Peyer's patch (tissue), 4 donors: ENCODE measurements around the gene SLCO4A1. TPM values are rescaled to one million over a fixed set of nuclear protein-coding genes. Genes with fewer than 3 reads are reported as not detected.

Source experiments
- DNase-seq, 3 donors: peaks; one replicate each; pipeline ENCODE4 v3.0.0-alpha.2; 2017 to 2019
- H3K27ac ChIP-seq, 4 donors: fragments of 200-600 bp; sonication (generic); one replicate each; pipeline ENCODE4 v1.5.1; 2016 to 2019
- H3K27me3 ChIP-seq, 2 donors: fragments of 200-600 bp; sonication (generic); one replicate each; pipeline ENCODE4 v1.5.1; 2019
- H3K36me3 ChIP-seq, 3 donors: fragments of 200-600 bp; sonication (generic); one replicate each; pipeline ENCODE4 v1.5.1; 2016 to 2019
- H3K4me1 ChIP-seq, 4 donors: fragments of 200-600 bp; sonication (generic); one replicate each; pipeline ENCODE4 v1.5.1; 2016 to 2019
- H3K4me3 ChIP-seq, 4 donors: fragments of 200-600 bp; sonication (generic); 1 replicate in 3 of 4; 2 replicates in 1 of 4; pipeline ENCODE4 v1.5.1; 2016 to 2019; ENCODE audit warnings: mild to moderate bottlenecking in 1 of 4
- H3K9me3 ChIP-seq, 4 donors: fragments of 200-600 bp; sonication (generic); one replicate each; pipeline ENCODE4 v1.5.1; 2016 to 2019; ENCODE audit warnings: mild to moderate bottlenecking in 1 of 4
- CTCF ChIP-seq, 6 experiments: fragments of 450-650 bp in 4 of 6; fragments of 200-600 bp in 2 of 6; sonication (generic) in 1 of 6; IDR thresholded peaks; one replicate each; pipeline ENCODE4 v1.5.1; 2017 to 2019; ENCODE audit warnings: antibody characterized with exemption in 6 of 6, mild to moderate bottlenecking in 3 of 6, moderate library complexity in 1 of 6
- POLR2A ChIP-seq, 2 donors: fragments of 450-650 bp; IDR thresholded peaks; one replicate each; pipeline ENCODE4 v1.5.1; 2017; ENCODE audit warnings: antibody characterized with exemption in 2 of 2, mild to moderate bottlenecking in 2 of 2, moderate library complexity in 2 of 2
- total RNA-seq, 4 donors: library from RNA; depleted of rRNA; stranded (reverse); fragments of >200 nt; gene quantifications; one replicate each; pipeline ENCODE4 v1.1.0, GENCODE V29; 2016

SLCO4A1 gene
- total RNA-seq, 4 donors from 2014 or later = 6.7 to 42.9 (median 28.5) TPM

- H3K9me3 ChIP-seq = no peaks in the 10 kb centered on the region
- H3K4me1 ChIP-seq = peaks cover 0 to 15% (median 4%) of the 10 kb centered on the region in 4 donors
- H3K27me3 ChIP-seq = peaks cover 0 to 27% of the 10 kb centered on the region in 2 donors
- TF ChIP-seq POLR2A (IDR thresholded peaks at IDR 0.05) (no peak), CTCF (IDR thresholded peaks at IDR 0.05) (no peak)
- no peaks in the 10 kb centered on the region for H3K36me3 ChIP-seq
- no peak for DNase-seq
- H3K4me3 ChIP-seq = no peak overlapping the region
- no peak overlapping the region for H3K27ac ChIP-seq
Observed at GRCh38 chr20:62709537-62709905, 67.2 kb downstream of the SLCO4A1 start.

GRCh38 chr20:62710221-62710885 lies 68.0 kb downstream of the SLCO4A1 start:
- no peak for DNase-seq
- Histone ChIP-seq H3K9me3 (no peaks in the 10 kb centered on the region), H3K27me3 (peaks cover 0 to 27% of the 10 kb centered on the region in 2 donors), H3K36me3 (no peaks in the 10 kb centered on the region), H3K4me3 (no peak overlapping the region), H3K27ac (no peak overlapping the region), H3K4me1 (peaks cover 0 to 10% (median 4%) of the 10 kb centered on the region in 4 donors)
- TF ChIP-seq CTCF (IDR thresholded peaks at IDR 0.05) (no peak), POLR2A (IDR thresholded peaks at IDR 0.05) (no peak)

- no peak for DNase-seq
- TF ChIP-seq CTCF (IDR thresholded peaks at IDR 0.05) (no peak), POLR2A (IDR thresholded peaks at IDR 0.05) (no peak)
- Histone ChIP-seq H3K4me3 (no peak overlapping the region), H3K27ac (no peak overlapping the region), H3K9me3 (no peaks in the 10 kb centered on the region), H3K27me3 (peaks cover 0 to 27% of the 10 kb centered on the region in 2 donors), H3K36me3 (no peaks in the 10 kb centered on the region), H3K4me1 (peaks cover 0 to 10% (median 4%) of the 10 kb centered on the region in 4 donors)
Observed at GRCh38 chr20:62710886-62711702, 68.8 kb downstream of the SLCO4A1 start.

- Histone ChIP-seq H3K9me3 (no peaks in the 10 kb centered on the region), H3K4me3 (no peak overlapping the region), H3K4me1 (peaks cover 0 to 10% (median 4%) of the 10 kb centered on the region in 4 donors), H3K27ac (no peak overlapping the region), H3K36me3 (no peaks in the 10 kb centered on the region), H3K27me3 (peaks cover 0 to 27% of the 10 kb centered on the region in 2 donors)
- DNase-seq = no peak
- TF ChIP-seq CTCF (IDR thresholded peaks at IDR 0.05) (no peak), POLR2A (IDR thresholded peaks at IDR 0.05) (no peak)
Observed at GRCh38 chr20:62711703-62712101, 69.4 kb downstream of the SLCO4A1 start.

GRCh38 chr20:62712606-62713005 lies 70.3 kb downstream of the SLCO4A1 start:
- no peaks in the 10 kb centered on the region for H3K36me3 ChIP-seq
- no peak for DNase-seq
- H3K4me1 ChIP-seq = peaks cover 0 to 10% (median 4%) of the 10 kb centered on the region in 4 donors
- H3K9me3 ChIP-seq = no peaks in the 10 kb centered on the region
- TF ChIP-seq CTCF (IDR thresholded peaks at IDR 0.05) = no peak
- TF ChIP-seq POLR2A (IDR thresholded peaks at IDR 0.05) = no peak
- H3K4me3 ChIP-seq = no peak overlapping the region
- no peak overlapping the region for H3K27ac ChIP-seq
- H3K27me3 ChIP-seq = peaks cover 0 to 27% of the 10 kb centered on the region in 2 donors
